Mesothelial cell of epicardium (in vitro differentiated cells): ENCODE results near the gene KIAA1328. TPM values are rescaled to one million over a fixed set of nuclear protein-coding genes. Genes with fewer than 3 reads are reported as not detected.

Experiments used
- DNase-seq, 2 experiments: peaks; one replicate each; pipeline ENCODE4 v3.0.0; 2021; ENCODE audit warnings: low spot score in 2 of 2; ENCODE audit not compliant: unreplicated experiment in 2 of 2
- H3K27ac Mint-ChIP-seq: 2 replicates; pipeline ENCODE4 v1.8.0; 2021; ENCODE audit warnings: mixed read lengths
- H3K27me3 Mint-ChIP-seq: 2 replicates; pipeline ENCODE4 v1.8.0; 2021; ENCODE audit warnings: low read depth, mixed read lengths
- H3K36me3 Mint-ChIP-seq: 2 replicates; pipeline ENCODE4 v1.8.0; 2021; ENCODE audit warnings: mixed read lengths
- H3K4me1 Mint-ChIP-seq: 2 replicates; pipeline ENCODE4 v1.8.0; 2021; ENCODE audit warnings: mixed read lengths
- H3K4me3 Mint-ChIP-seq: 2 replicates; pipeline ENCODE4 v1.8.0; 2021; ENCODE audit warnings: mild to moderate bottlenecking, moderate library complexity, mixed read lengths
- H3K9me3 Mint-ChIP-seq: 2 replicates; pipeline ENCODE4 v1.8.0; 2021; ENCODE audit warnings: mixed read lengths
- CTCF ChIP-seq: fragments of 200-600 bp; sonication (generic); IDR thresholded peaks from one replicate; pipeline ENCODE4 v1.5.0; 2021; ENCODE audit warnings: antibody characterized with exemption; ENCODE audit not compliant: unreplicated experiment
- total RNA-seq: library from RNA; stranded (reverse); gene quantifications from 3 replicates; pipeline ENCODE4 v1.2.1, GENCODE V29; 2021

Gene KIAA1328
- total RNA-seq, 1 donor from 2014 or later: 20.8 TPM

- H3K36me3 Mint-ChIP-seq: no peaks in the 10 kb centered on the region
- H3K4me3 Mint-ChIP-seq: no peak overlapping the region
- no peak overlapping the region for H3K27ac Mint-ChIP-seq
Measured at GRCh38 chr18:37182340-37183135, 353.6 kb downstream of the KIAA1328 start.

GRCh38 chr18:37184209-37184868, 355.4 kb downstream of the KIAA1328 start:
- H3K36me3 Mint-ChIP-seq: no peaks in the 10 kb centered on the region
- no peak for DNase-seq
- H3K27me3 Mint-ChIP-seq: no peaks in the 10 kb centered on the region
- TF ChIP-seq CTCF: no peak
- no peaks in the 10 kb centered on the region for H3K9me3 Mint-ChIP-seq
- peaks cover 5% of the 10 kb centered on the region for H3K4me1 Mint-ChIP-seq
- no peak overlapping the region for H3K27ac Mint-ChIP-seq
- H3K4me3 Mint-ChIP-seq: no peak overlapping the region

More at GRCh38 chr18:37182340-37183135, 353.6 kb downstream of the KIAA1328 start:
- H3K9me3 Mint-ChIP-seq: no peaks in the 10 kb centered on the region
- peaks cover 10% of the 10 kb centered on the region for H3K4me1 Mint-ChIP-seq
- no peak for DNase-seq
- no peaks in the 10 kb centered on the region for H3K27me3 Mint-ChIP-seq
- TF ChIP-seq CTCF: no peak

GRCh38 chr18:37188016-37188791, 359.3 kb downstream of the KIAA1328 start:
- H3K9me3 Mint-ChIP-seq: peaks cover 4% of the 10 kb centered on the region
- H3K4me3 Mint-ChIP-seq: no peak overlapping the region
- H3K27me3 Mint-ChIP-seq: no peaks in the 10 kb centered on the region
- no peak overlapping the region for H3K27ac Mint-ChIP-seq
- peaks cover 4% of the 10 kb centered on the region for H3K4me1 Mint-ChIP-seq
- no peak for TF ChIP-seq CTCF
- no peaks in the 10 kb centered on the region for H3K36me3 Mint-ChIP-seq
- no peak for DNase-seq

GRCh38 chr18:37199741-37200140, 370.8 kb downstream of the KIAA1328 start:
- H3K27me3 Mint-ChIP-seq: no peaks in the 10 kb centered on the region
- H3K27ac Mint-ChIP-seq: no peak overlapping the region
- peaks cover 12% of the 10 kb centered on the region for H3K36me3 Mint-ChIP-seq
- no peak for TF ChIP-seq CTCF
- H3K4me1 Mint-ChIP-seq: no peaks in the 10 kb centered on the region
- H3K9me3 Mint-ChIP-seq: peaks cover 50% of the 10 kb centered on the region
- DNase-seq: no peak
- H3K4me3 Mint-ChIP-seq: no peak overlapping the region

GRCh38 chr18:37207343-37207742, 378.4 kb downstream of the KIAA1328 start:
- no peaks in the 10 kb centered on the region for H3K27me3 Mint-ChIP-seq
- peaks cover 7% of the 10 kb centered on the region for H3K4me1 Mint-ChIP-seq
- no peak overlapping the region for H3K4me3 Mint-ChIP-seq

More at GRCh38 chr18:37207343-37207742, 378.4 kb downstream of the KIAA1328 start:
- H3K36me3 Mint-ChIP-seq: peaks cover 1% of the 10 kb centered on the region
- TF ChIP-seq CTCF: no peak
- H3K9me3 Mint-ChIP-seq: peaks cover 7% of the 10 kb centered on the region
- no peak for DNase-seq
- no peak overlapping the region for H3K27ac Mint-ChIP-seq
